GM12892 (cell line): Measurements from ENCODE around the gene CASQ2.

Experiments
- POLR2A ChIP-seq: IDR thresholded peaks from 2 replicates; pipeline ENCODE4 v1.6.1; 2011; ENCODE audit warnings: low read depth, low read length, control low read depth
- POLR2AphosphoS5 ChIP-seq: IDR thresholded peaks from 2 replicates; pipeline ENCODE4 v1.6.1; 2011; ENCODE audit warnings: low read depth, low read length, control low read depth
- TAF1 ChIP-seq: IDR thresholded peaks from 2 replicates; pipeline ENCODE4 v1.6.1; 2011; ENCODE audit warnings: low read depth, mild to moderate bottlenecking, control low read depth, low read length, borderline replicate concordance

- TF ChIP-seq POLR2A (no peak), POLR2AphosphoS5 (no peak), TAF1 (no peak)
Measured at GRCh38 chr1:115676498-115677181, 91.9 kb downstream of the CASQ2 start.
